Measurements from ENCODE around the gene B4GALT3.

- TF ChIP-seq POLR2A (IDR thresholded peaks at IDR 0.05) (no peak), CTCF (IDR thresholded peaks at IDR 0.05) (no peak)
Observed at GRCh38 chr1:161196521-161197451, 19.5 kb upstream of the B4GALT3 start.
